Measurements from ENCODE around the gene PRMT9. TPM values are rescaled to one million over a fixed set of nuclear protein-coding genes. Genes with fewer than 3 reads are reported as not detected.

PRMT9 gene
- total and polyA plus RNA-seq, 4 donors: 4.1 to 23.9 (median 6.7) TPM

GRCh38 chr4:147730333-147730732 is 46.4 kb upstream of the PRMT9 start:
- Histone ChIP-seq H3K4me3 (no peak overlapping the region), H3K27ac (ENCODE audit: low read depth in 1 of 2, low read length in 1 of 2) (no peak overlapping the region), H3K9me3 (ENCODE audit: control insufficient read depth in 4 of 4, insufficient read depth in 3 of 4, low read length in 3 of 4) (no peaks in the 10 kb centered on the region), H3K36me3 (ENCODE audit: control insufficient read depth in 4 of 4, insufficient read depth in 4 of 4, low read length in 4 of 4) (no peaks in the 10 kb centered on the region), H3K9ac (ENCODE audit: insufficient read depth in 1 of 2, low read length in 2 of 2) (no peak overlapping the region), H3K27me3 (ENCODE audit: control insufficient read depth in 3 of 3, insufficient read depth in 3 of 3, low read length in 2 of 3) (no peaks in the 10 kb centered on the region), H3K4me1 (ENCODE audit: control insufficient read depth in 5 of 5, insufficient read depth in 5 of 5, low read length in 5 of 5) (peaks cover 0 to 21% (median 6%) of the 10 kb centered on the region in 5 donors)
- DNase-seq (no peak), ATAC-seq (ENCODE audit: insufficient read depth, low FRiP score) (no peak)
- 70 to 75% methylated on average over 4 of the region's 4 CpGs for WGBS, 2 donors
- TF ChIP-seq, protein P1, sequence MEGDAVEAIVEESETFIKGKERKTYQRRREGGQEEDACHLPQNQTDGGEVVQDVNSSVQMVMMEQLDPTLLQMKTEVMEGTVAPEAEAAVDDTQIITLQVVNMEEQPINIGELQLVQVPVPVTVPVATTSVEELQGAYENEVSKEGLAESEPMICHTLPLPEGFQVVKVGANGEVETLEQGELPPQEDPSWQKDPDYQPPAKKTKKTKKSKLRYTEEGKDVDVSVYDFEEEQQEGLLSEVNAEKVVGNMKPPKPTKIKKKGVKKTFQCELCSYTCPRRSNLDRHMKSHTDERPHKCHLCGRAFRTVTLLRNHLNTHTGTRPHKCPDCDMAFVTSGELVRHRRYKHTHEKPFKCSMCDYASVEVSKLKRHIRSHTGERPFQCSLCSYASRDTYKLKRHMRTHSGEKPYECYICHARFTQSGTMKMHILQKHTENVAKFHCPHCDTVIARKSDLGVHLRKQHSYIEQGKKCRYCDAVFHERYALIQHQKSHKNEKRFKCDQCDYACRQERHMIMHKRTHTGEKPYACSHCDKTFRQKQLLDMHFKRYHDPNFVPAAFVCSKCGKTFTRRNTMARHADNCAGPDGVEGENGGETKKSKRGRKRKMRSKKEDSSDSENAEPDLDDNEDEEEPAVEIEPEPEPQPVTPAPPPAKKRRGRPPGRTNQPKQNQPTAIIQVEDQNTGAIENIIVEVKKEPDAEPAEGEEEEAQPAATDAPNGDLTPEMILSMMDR (IDR thresholded peaks at IDR 0.05; ENCODE audit: control extremely low read depth, extremely low read depth): no peak

DNA sequence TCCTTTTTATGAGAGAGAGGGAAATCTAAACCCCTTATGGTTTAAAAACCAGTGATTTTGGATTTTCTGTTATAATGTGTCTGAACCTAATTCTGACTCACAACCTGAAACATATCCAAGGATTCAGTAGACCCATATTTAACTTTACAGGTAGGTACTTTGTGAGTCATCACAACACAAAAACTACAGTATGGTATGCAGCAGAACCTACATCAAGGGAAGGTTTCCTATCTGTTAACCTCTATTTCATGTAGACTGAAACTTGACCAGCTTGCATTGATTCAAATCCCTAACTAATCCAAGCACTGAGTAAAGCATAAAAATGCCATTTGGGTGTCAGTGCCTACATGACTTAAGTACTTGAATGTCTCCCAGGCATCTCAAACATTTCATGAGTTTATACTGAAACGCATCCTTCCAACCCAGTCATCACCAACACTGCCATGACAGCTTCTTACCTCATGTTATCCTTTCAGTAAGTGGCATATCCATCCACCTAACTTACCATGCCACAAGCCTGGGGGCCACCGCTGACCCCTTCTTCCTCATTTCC is 43.6 kb upstream of the PRMT9 start:
- no peak overlapping the region for H3K4me3 ChIP-seq
- H3K9me3 ChIP-seq (ENCODE audit: control insufficient read depth in 4 of 4, insufficient read depth in 3 of 4, low read length in 3 of 4): no peaks in the 10 kb centered on the region
- DNase-seq: no peak
- WGBS, 2 donors: 95 to 98% methylated on average over 2 of the region's 2 CpGs
- no peaks in the 10 kb centered on the region for H3K36me3 ChIP-seq (ENCODE audit: control insufficient read depth in 4 of 4, insufficient read depth in 4 of 4, low read length in 4 of 4)
- TF ChIP-seq, protein P1 (IDR thresholded peaks at IDR 0.05; ENCODE audit: control extremely low read depth, extremely low read depth): no peak
- H3K27ac ChIP-seq (ENCODE audit: low read depth in 1 of 2, low read length in 1 of 2): no peak overlapping the region
- H3K9ac ChIP-seq (ENCODE audit: insufficient read depth in 1 of 2, low read length in 2 of 2): no peak overlapping the region
- H3K4me1 ChIP-seq (ENCODE audit: control insufficient read depth in 5 of 5, insufficient read depth in 5 of 5, low read length in 5 of 5): peaks cover 0 to 4% (median 0%) of the 10 kb centered on the region in 5 donors
- ATAC-seq (ENCODE audit: insufficient read depth, low FRiP score): no peak
- no peaks in the 10 kb centered on the region for H3K27me3 ChIP-seq (ENCODE audit: control insufficient read depth in 3 of 3, insufficient read depth in 3 of 3, low read length in 2 of 3)

GRCh38 chr4:147725673-147726072 is 41.7 kb upstream of the PRMT9 start:
- H3K27ac ChIP-seq (ENCODE audit: low read depth in 1 of 2, low read length in 1 of 2): no peak overlapping the region
- 92 to 94% methylated on average over 4 of the region's 4 CpGs for WGBS, 2 donors
- no peak overlapping the region for H3K4me3 ChIP-seq
- no peaks in the 10 kb centered on the region for H3K36me3 ChIP-seq (ENCODE audit: control insufficient read depth in 4 of 4, insufficient read depth in 4 of 4, low read length in 4 of 4)
- TF ChIP-seq, protein P1 (IDR thresholded peaks at IDR 0.05; ENCODE audit: control extremely low read depth, extremely low read depth): no peak
- no peak for DNase-seq
- peaks cover 0 to 4% (median 0%) of the 10 kb centered on the region in 5 donors for H3K4me1 ChIP-seq (ENCODE audit: control insufficient read depth in 5 of 5, insufficient read depth in 5 of 5, low read length in 5 of 5)
- ATAC-seq (ENCODE audit: insufficient read depth, low FRiP score): no peak
- no peaks in the 10 kb centered on the region for H3K27me3 ChIP-seq (ENCODE audit: control insufficient read depth in 3 of 3, insufficient read depth in 3 of 3, low read length in 2 of 3)
- no peak overlapping the region for H3K9ac ChIP-seq (ENCODE audit: insufficient read depth in 1 of 2, low read length in 2 of 2)
- no peaks in the 10 kb centered on the region for H3K9me3 ChIP-seq (ENCODE audit: control insufficient read depth in 4 of 4, insufficient read depth in 3 of 4, low read length in 3 of 4)
